Spleen (tissue), 11 donors: ENCODE measurements around the gene RBMS1. TPM values are rescaled to one million over a fixed set of nuclear protein-coding genes. Genes with fewer than 3 reads are reported as not detected.

Experiments
- DNase-seq: peaks from one replicate; pipeline ENCODE4 v3.0.0-alpha.2; 2020
- H3K27ac ChIP-seq, 8 donors: fragments of 200-600 bp; sonication (generic) in 7 of 8; 1 replicate in 4 of 8; 2 replicates in 4 of 8; pipeline versions ENCODE4 v1.5.0 to v1.8.0; 2016 to 2021; ENCODE audit warnings: inconsistent platforms in 4 of 8, mild to moderate bottlenecking in 4 of 8, moderate library complexity in 1 of 8
- H3K27me3 ChIP-seq, 7 donors: fragments of 200-600 bp; sonication (generic) in 6 of 7; replicated peaks in 1 of 7; 1 replicate in 4 of 7; 2 replicates in 3 of 7; pipeline versions ENCODE4 v1.5.0 to v1.8.0; 2016 to 2021; ENCODE audit warnings: inconsistent platforms in 3 of 7, mild to moderate bottlenecking in 1 of 7
- H3K36me3 ChIP-seq, 6 donors: fragments of 200-600 bp; sonication (generic) in 5 of 6; 1 replicate in 4 of 6; 2 replicates in 2 of 6; pipeline versions ENCODE4 v1.5.0 to v1.8.0; 2016 to 2021; ENCODE audit warnings: inconsistent platforms in 2 of 6
- H3K4me1 ChIP-seq, 6 donors: fragments of 200-600 bp; sonication (generic) in 5 of 6; 1 replicate in 3 of 6; 2 replicates in 3 of 6; pipeline versions ENCODE4 v1.5.0 to v1.8.0; 2016 to 2021; ENCODE audit warnings: inconsistent platforms in 3 of 6
- H3K4me3 ChIP-seq, 8 donors: fragments of 200-600 bp; sonication (generic) in 7 of 8; 1 replicate in 4 of 8; 2 replicates in 4 of 8; pipeline versions ENCODE4 v1.5.0 to v1.8.0; 2016 to 2021; ENCODE audit warnings: inconsistent platforms in 4 of 8, mild to moderate bottlenecking in 4 of 8, moderate library complexity in 2 of 8
- H3K9me3 ChIP-seq, 8 donors: fragments of 200-600 bp; sonication (generic) in 7 of 8; 1 replicate in 4 of 8; 2 replicates in 4 of 8; pipeline versions ENCODE4 v1.5.0 to v1.8.0; 2016 to 2021; ENCODE audit warnings: inconsistent platforms in 4 of 8
- POLR2A ChIP-seq, 3 donors: fragments of 450-650 bp; IDR thresholded peaks; one replicate each; pipeline ENCODE4 v1.5.1; 2017; ENCODE audit warnings: antibody characterized with exemption in 3 of 3, mild to moderate bottlenecking in 1 of 3
- POLR2AphosphoS5 ChIP-seq, 3 donors: sonication (generic); formaldehyde crosslinking; IDR thresholded peaks; one replicate each; pipeline ENCODE4 v1.5.1; 2017; ENCODE audit warnings: antibody characterized with exemption in 3 of 3
- WGBS, 5 donors: extraction: QIAGEN DNeasy Blood & Tissue Kit in 3 of 5; methylation state at CpG; one replicate each; pipeline versions ENCODE4 v1.1.5 to v1.1.7; 2013 to 2018; 5-methylcytosine and 5-hydroxymethylcytosine counted together
- intact Hi-C: fragments of 100-400 bp; cut with DNase I; formaldehyde crosslinking; loops from one replicate; pipeline ENCODE4 v1.15.0; 2023; ENCODE audit warnings: low total_unique reads
- polyA plus RNA-seq, 3 donors: library from polyadenylated mRNA; stranded (reverse); fragments of 200-250 nt; gene quantifications; one replicate each; pipeline ENCODE4 v1.2.1, GENCODE V29; 2013
- total RNA-seq, 7 donors: library from RNA; depleted of rRNA in 3 of 7; stranded (reverse); fragments of >200 nt in 3 of 7; fragmentation: NEBNext Ultra II Directional in 4 of 7; extraction: Animal tissue kit (Norgen Biotek cat#: 25700) in 4 of 7; gene quantifications; one replicate each; pipeline versions ENCODE4 v1.1.0 to v1.2.1, GENCODE V29; 2016 to 2021
- TF ChIP-seq, protein P1 (sequence below), 11 experiments: fragments of 200-600 bp in 7 of 11; fragments of 450-650 bp in 4 of 11; sonication (generic) in 4 of 11; IDR thresholded peaks in 8 of 11; conservative IDR thresholded peaks in 3 of 11; 1 replicate in 7 of 11; 2 replicates in 4 of 11; pipeline versions ENCODE4 v1.4.0 to v1.8.0; 2016 to 2021; ENCODE audit warnings: antibody characterized with exemption in 11 of 11, inconsistent platforms in 4 of 11, mild to moderate bottlenecking in 1 of 11
- donor health status: healthy with polysubstance abuse.
- donor health status: DM: no; HTN: no; CAD: no; lungs with moderate emphysema.
- donor health status: DM: no; HTN: no; CAD: no.
- donor health status: Bipolar disorder and iron deficiency.
- donor health status: healthy.
- donor health status: DM: no; HTN: no; CAD: no.
- donor health status: DM: yes; HTN: yes; CAD: no.

Gene RBMS1
- total and polyA plus RNA-seq, 10 donors: 18.8 to 151 (median 118) TPM

- TF ChIP-seq POLR2A (IDR thresholded peaks at IDR 0.05): no peak
- TF ChIP-seq, protein P1, sequence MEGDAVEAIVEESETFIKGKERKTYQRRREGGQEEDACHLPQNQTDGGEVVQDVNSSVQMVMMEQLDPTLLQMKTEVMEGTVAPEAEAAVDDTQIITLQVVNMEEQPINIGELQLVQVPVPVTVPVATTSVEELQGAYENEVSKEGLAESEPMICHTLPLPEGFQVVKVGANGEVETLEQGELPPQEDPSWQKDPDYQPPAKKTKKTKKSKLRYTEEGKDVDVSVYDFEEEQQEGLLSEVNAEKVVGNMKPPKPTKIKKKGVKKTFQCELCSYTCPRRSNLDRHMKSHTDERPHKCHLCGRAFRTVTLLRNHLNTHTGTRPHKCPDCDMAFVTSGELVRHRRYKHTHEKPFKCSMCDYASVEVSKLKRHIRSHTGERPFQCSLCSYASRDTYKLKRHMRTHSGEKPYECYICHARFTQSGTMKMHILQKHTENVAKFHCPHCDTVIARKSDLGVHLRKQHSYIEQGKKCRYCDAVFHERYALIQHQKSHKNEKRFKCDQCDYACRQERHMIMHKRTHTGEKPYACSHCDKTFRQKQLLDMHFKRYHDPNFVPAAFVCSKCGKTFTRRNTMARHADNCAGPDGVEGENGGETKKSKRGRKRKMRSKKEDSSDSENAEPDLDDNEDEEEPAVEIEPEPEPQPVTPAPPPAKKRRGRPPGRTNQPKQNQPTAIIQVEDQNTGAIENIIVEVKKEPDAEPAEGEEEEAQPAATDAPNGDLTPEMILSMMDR (IDR thresholded peaks at IDR 0.05 in 8 of 11, conservative IDR thresholded peaks at IDR 0.05 in 3 of 11): no peak
- no peak for TF ChIP-seq POLR2AphosphoS5 (IDR thresholded peaks at IDR 0.05)
- Histone ChIP-seq H3K4me1 (peaks cover 0 to 13% (median 0%) of the 10 kb centered on the region in 6 donors), H3K9me3 (no peaks in the 10 kb centered on the region), H3K27ac (no peak overlapping the region), H3K27me3 (no peaks in the 10 kb centered on the region), H3K36me3 (no peaks in the 10 kb centered on the region), H3K4me3 (no peak overlapping the region)
- WGBS, 5 donors: 61 to 88% (median 79%) methylated on average over 5 of the region's 5 CpGs
- no peak for DNase-seq
- intact Hi-C loops: no loop called here
Observed at GRCh38 chr2:160239436-160239835, 254.2 kb downstream of the RBMS1 start.

- WGBS, 5 donors: 92 to 97% (median 94%) methylated on average over 4 of the region's 4 CpGs
- H3K27me3 ChIP-seq: no peaks in the 10 kb centered on the region
- DNase-seq: no peak
- intact Hi-C loops: no loop called here
- H3K9me3 ChIP-seq: no peaks in the 10 kb centered on the region
- no peaks in the 10 kb centered on the region for H3K36me3 ChIP-seq
- peaks cover 0 to 13% (median 0%) of the 10 kb centered on the region in 6 donors for H3K4me1 ChIP-seq
- TF ChIP-seq POLR2AphosphoS5 (IDR thresholded peaks at IDR 0.05) (no peak), POLR2A (IDR thresholded peaks at IDR 0.05) (no peak)
- TF ChIP-seq, protein P1 (IDR thresholded peaks at IDR 0.05 in 8 of 11, conservative IDR thresholded peaks at IDR 0.05 in 3 of 11): no peak
- no peak overlapping the region for H3K27ac ChIP-seq
- no peak overlapping the region for H3K4me3 ChIP-seq
Observed at GRCh38 chr2:160238392-160238791, 255.2 kb downstream of the RBMS1 start.

DNA sequence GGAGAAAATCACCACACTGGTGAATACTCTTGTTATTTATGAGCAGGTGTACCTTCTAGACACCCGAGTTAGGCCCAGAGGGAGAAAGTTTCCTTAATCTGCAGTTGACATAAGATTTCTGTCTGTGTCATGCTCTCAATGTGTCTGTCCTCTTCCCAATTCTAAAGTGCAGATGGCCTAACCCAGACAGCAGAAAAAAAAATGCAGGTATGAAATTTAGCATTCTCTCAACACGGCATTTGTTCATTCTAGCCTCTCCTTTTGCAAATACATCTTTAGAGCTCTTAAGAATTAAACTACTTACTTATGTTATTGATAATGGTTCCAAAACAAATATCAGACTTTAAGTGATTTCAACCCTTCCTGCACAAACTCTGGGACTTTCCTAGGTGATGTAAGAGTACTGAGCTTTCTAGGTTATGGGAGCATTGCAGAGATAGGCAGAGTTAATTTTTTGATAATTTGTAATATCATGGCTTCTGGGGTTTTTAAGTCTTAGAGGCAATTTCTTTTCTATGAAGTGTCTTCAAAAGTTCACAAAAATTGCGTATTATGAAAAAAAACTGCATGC is 260.6 kb downstream of the RBMS1 start:
- TF ChIP-seq, protein P1 (IDR thresholded peaks at IDR 0.05 in 8 of 11, conservative IDR thresholded peaks at IDR 0.05 in 3 of 11): no peak
- TF ChIP-seq POLR2AphosphoS5 (IDR thresholded peaks at IDR 0.05) (no peak), POLR2A (IDR thresholded peaks at IDR 0.05) (no peak)
- Histone ChIP-seq H3K36me3 (no peaks in the 10 kb centered on the region), H3K4me1 (no peaks in the 10 kb centered on the region), H3K4me3 (no peak overlapping the region), H3K9me3 (no peaks in the 10 kb centered on the region), H3K27me3 (no peaks in the 10 kb centered on the region), H3K27ac (no peak overlapping the region)
- 74 to 88% (median 87%) methylated on average over 3 of the region's 3 CpGs for WGBS, 5 donors
- no peak for DNase-seq
- intact Hi-C loops: no loop called here

- Histone ChIP-seq H3K27ac (no peak overlapping the region), H3K9me3 (no peaks in the 10 kb centered on the region), H3K4me3 (no peak overlapping the region), H3K4me1 (no peaks in the 10 kb centered on the region), H3K36me3 (no peaks in the 10 kb centered on the region), H3K27me3 (no peaks in the 10 kb centered on the region)
- intact Hi-C loops: no loop called here
- WGBS, 5 donors: 85 to 97% (median 93%) methylated on average over 1 of the region's 1 CpG
- no peak for DNase-seq
- TF ChIP-seq POLR2AphosphoS5 (IDR thresholded peaks at IDR 0.05): no peak
Observed at GRCh38 chr2:160229591-160229990, 264.0 kb downstream of the RBMS1 start.
